H1 (cell line): ENCODE results near the gene RGS9BP. TPM values are rescaled to one million over a fixed set of nuclear protein-coding genes. Genes with fewer than 3 reads are reported as not detected.
A peak's percentile ranks its signal among the peaks of the same experiment; 100 is the strongest.

Source experiments
- CTCF ChIA-PET: fragments of 300-600 bp; sonication (Branson Sonifier 250); formaldehyde crosslinking; loops from one replicate; lab custom pipeline; 2021; ENCODE audit not compliant: partially characterized antibody; lab: Charles Lee
- POLR2A ChIA-PET: fragments of 300-600 bp; sonication (Branson Sonifier 250); formaldehyde crosslinking; loops from one replicate; lab custom pipeline; 2021; ENCODE audit warnings: inconsistent platforms; ENCODE audit not compliant: partially characterized antibody; lab: Charles Lee
- DNase-seq, 2 experiments: peaks; one replicate each; pipeline versions ENCODE4 v3.0.0 to v3.0.0-alpha.2; 2010 to 2022; ENCODE audit warnings: low spot score in 2 of 2, low read depth in 1 of 2, mixed read lengths in 1 of 2
- FAIRE-seq: peaks from 2 replicates; lab custom pipeline; 2011; peaks lifted over from hg19 to GRCh38; lab: Jason Lieb, UNC
- H2AFZ ChIP-seq: 2 replicates; pipeline ENCODE4 v1.8.1; 2012; ENCODE audit warnings: low read length, inconsistent platforms
- H2AK5ac ChIP-seq: 2 replicates; pipeline ENCODE4 v1.6.1; 2013; ENCODE audit warnings: low read depth, low read length
- H2BK120ac ChIP-seq: replicated peaks from 2 replicates; pipeline ENCODE3; 2013; ENCODE audit warnings: low read depth, low read length, inconsistent platforms
- H2BK12ac ChIP-seq: 2 replicates; pipeline ENCODE4 v1.6.1; 2013; ENCODE audit warnings: low read depth, low read length
- H2BK15ac ChIP-seq: 2 replicates; pipeline ENCODE4 v1.6.1; 2013; ENCODE audit warnings: low read length
- H2BK20ac ChIP-seq: 2 replicates; pipeline ENCODE4 v1.6.1; 2013; ENCODE audit warnings: low read length
- H2BK5ac ChIP-seq: 2 replicates; pipeline ENCODE4 v1.6.1; 2013; ENCODE audit warnings: low read depth, low read length
- H3K14ac ChIP-seq: 2 replicates; pipeline ENCODE4 v1.6.1; 2013; ENCODE audit warnings: inconsistent platforms; ENCODE audit not compliant: insufficient read length
- H3K18ac ChIP-seq: 2 replicates; pipeline ENCODE4 v1.6.1; 2013; ENCODE audit warnings: low read length; ENCODE audit errors: extremely low read depth
- H3K23ac ChIP-seq: 2 replicates; pipeline ENCODE4 v1.6.1; 2013; ENCODE audit warnings: inconsistent platforms; ENCODE audit not compliant: insufficient read length
- H3K23me2 ChIP-seq: 2 replicates; pipeline ENCODE4 v1.6.1; 2013; ENCODE audit warnings: low read depth, low read length
- H3K27ac ChIP-seq: 2 replicates; pipeline ENCODE4 v1.6.1; 2011; ENCODE audit warnings: low read depth, low read length, inconsistent platforms
- H3K27me3 ChIP-seq, 4 experiments: replicated peaks in 1 of 4; 1 replicate in 1 of 4; 2 replicates in 3 of 4; pipeline versions ENCODE4 v1.6.1 to v1.8.1; 2011 to 2013; ENCODE audit warnings: low read length in 3 of 4, mild to moderate bottlenecking in 3 of 4, inconsistent platforms in 2 of 4, mixed read lengths in 2 of 4, moderate library complexity in 1 of 4; ENCODE audit not compliant: control insufficient read depth in 3 of 4, insufficient read depth in 3 of 4; ENCODE audit errors: extremely low read depth in 1 of 4
- H3K36me3 ChIP-seq, 4 experiments: 2 replicates each; pipeline versions ENCODE4 v1.6.1 to v1.8.1; 2011 to 2013; ENCODE audit warnings: mild to moderate bottlenecking in 4 of 4, low read length in 3 of 4, moderate library complexity in 2 of 4, control low read depth in 1 of 4, inconsistent platforms in 1 of 4; ENCODE audit not compliant: insufficient read depth in 4 of 4, control insufficient read depth in 2 of 4
- H3K4ac ChIP-seq: replicated peaks from 2 replicates; pipeline ENCODE3; 2013; ENCODE audit warnings: low read length, low read depth, mixed read lengths, inconsistent platforms; ENCODE audit not compliant: insufficient read length
- H3K4me1 ChIP-seq, 4 experiments: replicated peaks in 1 of 4; 1 replicate in 1 of 4; 2 replicates in 3 of 4; pipeline versions ENCODE4 v1.6.1 to v1.8.1; 2011 to 2013; ENCODE audit warnings: low read length in 3 of 4, inconsistent platforms in 2 of 4, mixed read lengths in 1 of 4; ENCODE audit not compliant: insufficient read depth in 4 of 4, control insufficient read depth in 3 of 4
- H3K4me2 ChIP-seq, 2 experiments: 2 replicates each; pipeline versions ENCODE4 v1.6.1 to v1.8.1; 2011 to 2013; ENCODE audit warnings: low read depth in 2 of 2, low read length in 2 of 2, control low read depth in 1 of 2, inconsistent platforms in 1 of 2, mild to moderate bottlenecking in 1 of 2; ENCODE audit not compliant: insufficient read depth in 1 of 2
- H3K4me3 ChIP-seq, 4 experiments: fragments of 200-600, 300-600 bp in 1 of 4; sonication (generic), shearing (Covaris generic), sonication (Bioruptor Twin) in 1 of 4; 2 replicates each; pipeline versions ENCODE4 v1.5.1 to v1.8.1; 2011 to 2016; ENCODE audit warnings: low read length in 4 of 4, low read depth in 3 of 4, control low read depth in 2 of 4, inconsistent platforms in 2 of 4, mild to moderate bottlenecking in 2 of 4, mixed read lengths in 1 of 4, moderate library complexity in 1 of 4; ENCODE audit not compliant: insufficient read depth in 2 of 4; ENCODE audit errors: extremely low read depth in 1 of 4
- H3K56ac ChIP-seq: replicated peaks from 2 replicates; pipeline ENCODE3; 2013; ENCODE audit warnings: low read depth, mild to moderate bottlenecking, mixed read lengths, low read length, inconsistent platforms; ENCODE audit not compliant: insufficient read length
- H3K79me1 ChIP-seq: 2 replicates; pipeline ENCODE4 v1.6.1; 2013; ENCODE audit warnings: low read depth, low read length, control low read depth
- H3K79me2 ChIP-seq, 2 experiments: 2 replicates each; pipeline versions ENCODE4 v1.6.1 to v1.8.1; 2012 to 2013; ENCODE audit warnings: low read length in 2 of 2, mild to moderate bottlenecking in 2 of 2, inconsistent platforms in 1 of 2; ENCODE audit not compliant: insufficient read depth in 2 of 2, control insufficient read depth in 1 of 2
- H3K9ac ChIP-seq, 4 experiments: replicated peaks in 1 of 4; 1 replicate in 1 of 4; 2 replicates in 3 of 4; pipeline versions ENCODE4 v1.6.1 to v1.8.1; 2011 to 2013; ENCODE audit warnings: low read depth in 3 of 4, low read length in 3 of 4, control low read depth in 2 of 4, mild to moderate bottlenecking in 2 of 4, moderate library complexity in 2 of 4, inconsistent platforms in 1 of 4; ENCODE audit errors: extremely low read depth in 1 of 4
- H3K9me3 ChIP-seq, 2 experiments: 2 replicates each; pipeline versions ENCODE4 v1.6.1 to v1.8.1; 2012 to 2013; ENCODE audit warnings: mild to moderate bottlenecking in 2 of 2, moderate library complexity in 2 of 2, control low read depth in 1 of 2, inconsistent platforms in 1 of 2, low read depth in 1 of 2, low read length in 1 of 2, mixed read lengths in 1 of 2; ENCODE audit not compliant: insufficient read depth in 2 of 2
- H4K20me1 ChIP-seq, 2 experiments: replicated peaks in 1 of 2; 2 replicates each; pipeline versions ENCODE3 to v1.8.1; 2011 to 2013; ENCODE audit warnings: inconsistent platforms in 2 of 2, low read length in 2 of 2, mild to moderate bottlenecking in 1 of 2; ENCODE audit not compliant: insufficient read depth in 2 of 2, control insufficient read depth in 1 of 2
- H4K5ac ChIP-seq: 2 replicates; pipeline ENCODE4 v1.6.1; 2013; ENCODE audit warnings: low read length, low read depth, mixed read lengths, inconsistent platforms; ENCODE audit not compliant: insufficient read length
- H4K8ac ChIP-seq: 2 replicates; pipeline ENCODE4 v1.8.0; 2013; ENCODE audit warnings: mild to moderate bottlenecking, moderate library complexity, low read length, inconsistent platforms; ENCODE audit not compliant: insufficient read depth; ENCODE audit errors: extremely low read depth
- H4K91ac ChIP-seq: replicated peaks from 2 replicates; pipeline ENCODE3; 2013; ENCODE audit warnings: low read length, mixed read lengths, inconsistent platforms; ENCODE audit not compliant: insufficient read length
- BCL11A ChIP-seq, 2 experiments: IDR thresholded peaks; one replicate each; pipeline ENCODE4 v1.6.1; 2011; ENCODE audit warnings: low read depth in 2 of 2, low read length in 2 of 2, mild to moderate bottlenecking in 2 of 2
- EP300 ChIP-seq, 2 experiments: IDR thresholded peaks; 1 replicate in 1 of 2; 2 replicates in 1 of 2; pipeline ENCODE4 v1.6.1; 2011 to 2012; ENCODE audit warnings: low read depth in 2 of 2, low read length in 2 of 2, mild to moderate bottlenecking in 2 of 2, borderline replicate concordance in 1 of 2, inconsistent platforms in 1 of 2, moderate library complexity in 1 of 2
- POU5F1 ChIP-seq: IDR thresholded peaks from 2 replicates; pipeline ENCODE4 v1.6.1; 2011; ENCODE audit warnings: low read depth, mild to moderate bottlenecking, low read length, moderate library complexity
- RNF2 ChIP-seq: fragments of 200-900, 300-1000 bp; sonication (generic); IDR thresholded peaks from 2 replicates; pipeline ENCODE4 v1.7.1; 2016; ENCODE audit warnings: borderline replicate concordance, low read depth, mild to moderate bottlenecking, antibody characterized with exemption, low read length; ENCODE audit not compliant: poor library complexity, severe bottlenecking; ENCODE audit errors: missing control alignments
- TAF7 ChIP-seq: optimal IDR thresholded peaks from 2 replicates; pipeline ENCODE3; 2011; ENCODE audit warnings: low read depth, mild to moderate bottlenecking, inconsistent platforms, low read length, moderate library complexity, borderline replicate concordance
- WGBS, 2 experiments: shearing (Covaris generic) in 1 of 2; methylation state at CpG; one replicate each; pipeline versions ENCODE4 v1.1.6 to v1.1.7; 2013 to 2015; ENCODE audit warnings: low lambda C conversion rate in 2 of 2, mixed read lengths in 2 of 2, inconsistent platforms in 1 of 2, low coverage in 1 of 2, missing lambda C conversion rate in 1 of 2; ENCODE audit not compliant: insufficient replicate concordance in 2 of 2, insufficient coverage in 1 of 2, insufficient read length in 1 of 2; ENCODE audit errors: extremely low coverage in 1 of 2, missing lambda C conversion rate in 1 of 2; 5-methylcytosine and 5-hydroxymethylcytosine counted together
- polyA plus RNA-seq, 7 experiments: library from polyadenylated mRNA; depleted of rRNA in 3 of 7; stranded (reverse) in 5 of 7; unstranded in 2 of 7; fragments of >200 nt in 5 of 7; fragments of 200-250 nt in 2 of 7; gene quantifications; 1 replicate in 5 of 7; 2 replicates in 1 of 7; 4 replicates in 1 of 7; pipeline versions ENCODE4 v1.2.1 to v1.2.3, GENCODE V29; 2011 to 2013; ENCODE audit warnings: missing spikeins in 2 of 7, mixed read lengths in 2 of 7
- total RNA-seq: library from RNA; stranded (reverse); fragmentation: NEBNext Ultra II Directional; extraction: Animal tissue kit (Norgen Biotek cat#: 25700); gene quantifications from 2 replicates; pipeline ENCODE4 v1.2.1, GENCODE V29; 2021
- TF ChIP-seq, protein P1 (sequence below): IDR thresholded peaks from 2 replicates; pipeline ENCODE4 v1.6.1; 2011; ENCODE audit warnings: low read length, improper control_type of control experiment
- TF ChIP-seq, protein P2 (sequence below): IDR thresholded peaks from 2 replicates; pipeline ENCODE4 v1.6.1; 2012; ENCODE audit warnings: inconsistent platforms

RGS9BP gene
- total and polyA plus RNA-seq, 2 of the 8 experiments (the other 6 are each of a cell fraction or from before 2014, with no cell fraction given): 0.11 to 0.26 TPM

DNA sequence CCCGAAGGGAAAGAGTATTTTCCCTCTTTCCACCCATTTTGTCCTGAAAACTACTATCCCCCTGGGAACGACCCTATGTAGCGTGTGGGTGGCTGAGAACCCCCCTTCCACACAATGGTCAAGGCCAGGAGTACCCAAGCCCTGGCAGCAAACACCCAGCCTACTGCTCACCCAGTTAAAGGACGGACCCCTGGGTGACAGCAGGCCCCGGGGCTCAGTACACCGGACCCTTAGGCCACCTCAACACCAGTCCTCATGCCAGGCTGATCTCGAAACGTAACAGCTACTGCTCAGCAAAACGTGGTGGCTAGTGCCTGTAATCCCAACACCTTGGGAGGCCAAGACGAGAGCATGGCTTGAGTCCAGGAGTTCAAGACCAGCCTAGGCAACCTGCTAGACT lies 2.1 kb upstream of the RGS9BP start:
- CTCF ChIA-PET: interaction anchor here (0.6 to 0.8 kb wide), 4 partner anchors 22 to 1451 kb away, joined by 3 read pairs; no protein-coding TSS in a partner anchor
- no peak for FAIRE-seq
- TF ChIP-seq, protein P1, sequence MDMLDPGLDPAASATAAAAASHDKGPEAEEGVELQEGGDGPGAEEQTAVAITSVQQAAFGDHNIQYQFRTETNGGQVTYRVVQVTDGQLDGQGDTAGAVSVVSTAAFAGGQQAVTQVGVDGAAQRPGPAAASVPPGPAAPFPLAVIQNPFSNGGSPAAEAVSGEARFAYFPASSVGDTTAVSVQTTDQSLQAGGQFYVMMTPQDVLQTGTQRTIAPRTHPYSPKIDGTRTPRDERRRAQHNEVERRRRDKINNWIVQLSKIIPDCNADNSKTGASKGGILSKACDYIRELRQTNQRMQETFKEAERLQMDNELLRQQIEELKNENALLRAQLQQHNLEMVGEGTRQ: no peak
- TF ChIP-seq POU5F1: no peak
- TF ChIP-seq TAF7: no peak
- TF ChIP-seq, protein P2, sequence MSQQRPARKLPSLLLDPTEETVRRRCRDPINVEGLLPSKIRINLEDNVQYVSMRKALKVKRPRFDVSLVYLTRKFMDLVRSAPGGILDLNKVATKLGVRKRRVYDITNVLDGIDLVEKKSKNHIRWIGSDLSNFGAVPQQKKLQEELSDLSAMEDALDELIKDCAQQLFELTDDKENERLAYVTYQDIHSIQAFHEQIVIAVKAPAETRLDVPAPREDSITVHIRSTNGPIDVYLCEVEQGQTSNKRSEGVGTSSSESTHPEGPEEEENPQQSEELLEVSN: no peak
- no peak for TF ChIP-seq RNF2
- TF ChIP-seq EP300 (IDR thresholded peaks at IDR 0.05; ENCODE audit: borderline replicate concordance in 1 of 2, low read depth in 2 of 2, low read length in 2 of 2): no peak
- no peak for TF ChIP-seq BCL11A (IDR thresholded peaks at IDR 0.05; ENCODE audit: low read depth in 2 of 2, low read length in 2 of 2)
- no peaks in the 10 kb centered on the region; a peak in 1 of 4 replicates for H3K9me3 ChIP-seq
- POLR2A ChIA-PET: interaction anchor here (0.6 to 1.0 kb wide), 4 partner anchors 21 to 1545 kb away, joined by 3 to 4 read pairs (median 4); no protein-coding TSS in a partner anchor
- 87% methylated on average over 10 of the region's 10 CpGs; no CpG with 5 or more reads in 1 of the 2 experiments for WGBS, 2 experiments
- DNase-seq: no peak
- H2BK15ac ChIP-seq: no peak overlapping the region
- no peak overlapping the region for H3K27ac ChIP-seq
- H4K8ac ChIP-seq: no peak overlapping the region
- H2BK12ac ChIP-seq: no peak overlapping the region
- H3K4ac ChIP-seq: no peak overlapping the region
- H3K4me3 ChIP-seq: peak overlapping the region in 2 of 4 experiments; percentile 88 to 91; a peak in 2 of 8 replicates
- H3K79me1 ChIP-seq: peaks cover 20% of the 10 kb centered on the region
- no peak overlapping the region for H2BK120ac ChIP-seq
- no peak overlapping the region for H3K9ac ChIP-seq
- H3K27me3 ChIP-seq: peaks cover 20 to 30% (median 26%) of the 10 kb centered on the region in 4 experiments
- H3K23ac ChIP-seq: no peak overlapping the region
- H2BK5ac ChIP-seq: no peak overlapping the region
- no peak overlapping the region for H2AFZ ChIP-seq
- H4K20me1 ChIP-seq: peaks cover 10 to 21% of the 10 kb centered on the region in 2 experiments
- no peak overlapping the region for H4K91ac ChIP-seq
- H3K79me2 ChIP-seq: peaks cover 3 to 56% of the 10 kb centered on the region in 2 experiments; a peak in 3 of 4 replicates
- peaks cover 0 to 6% (median 0%) of the 10 kb centered on the region in 4 experiments; a peak in 1 of 8 replicates for H3K36me3 ChIP-seq
- H3K4me1 ChIP-seq: peaks cover 8 to 16% (median 11%) of the 10 kb centered on the region in 4 experiments; a peak in 6 of 7 replicates
- no peak overlapping the region for H3K18ac ChIP-seq
- no peak overlapping the region for H3K14ac ChIP-seq
- H3K23me2 ChIP-seq: peaks cover 14% of the 10 kb centered on the region; the same call in 1 of the 2 replicates
- peak overlapping the region; percentile 7 to 91; a peak in 3 of 4 replicates for H3K4me2 ChIP-seq
- H4K5ac ChIP-seq: no peak overlapping the region
- H2AK5ac ChIP-seq: no peak overlapping the region
- H3K56ac ChIP-seq: no peak overlapping the region
- H2BK20ac ChIP-seq: no peak overlapping the region
